Heart left ventricle (tissue), 16 donors: ENCODE results near the gene NPRL2. TPM values are rescaled to one million over a fixed set of nuclear protein-coding genes. Genes with fewer than 3 reads are reported as not detected.

Source experiments
- ATAC-seq, 4 donors: fragments of 200-7000 bp; cut with Tn5 transposase; one replicate each; pipeline ENCODE4 v1.9.1; 2020 to 2022; ENCODE audit warnings: moderate library complexity in 4 of 4, mild to moderate bottlenecking in 3 of 4, moderate number of reproducible peaks in 1 of 4
- DNase-seq, 5 donors: peaks; one replicate each; pipeline ENCODE4 v3.0.0-alpha.2; 2020
- H3K27ac ChIP-seq, 12 donors: fragments of 200-600 bp; sonication (generic) in 4 of 12; one replicate each; pipeline versions ENCODE4 v1.5.0 to v1.8.0; 2016 to 2022; ENCODE audit warnings: mild to moderate bottlenecking in 2 of 12
- H3K27me3 ChIP-seq, 9 donors: fragments of 200-600 bp; sonication (generic) in 2 of 9; one replicate each; pipeline versions ENCODE4 v1.5.1 to v1.8.0; 2016 to 2022; ENCODE audit warnings: mild to moderate bottlenecking in 3 of 9
- H3K36me3 ChIP-seq, 9 donors: fragments of 200-600 bp; sonication (generic) in 2 of 9; one replicate each; pipeline versions ENCODE4 v1.5.0 to v1.8.0; 2018 to 2022; ENCODE audit warnings: mild to moderate bottlenecking in 2 of 9
- H3K4me1 ChIP-seq, 12 donors: fragments of 200-600 bp; sonication (generic) in 4 of 12; one replicate each; pipeline versions ENCODE4 v1.5.0 to v1.8.0; 2016 to 2022; ENCODE audit warnings: mild to moderate bottlenecking in 3 of 12
- H3K4me3 ChIP-seq, 12 donors: fragments of 200-600 bp; sonication (generic) in 4 of 12; one replicate each; pipeline versions ENCODE4 v1.5.0 to v1.8.0; 2017 to 2022; ENCODE audit warnings: mild to moderate bottlenecking in 9 of 12, moderate library complexity in 4 of 12
- H3K9me3 ChIP-seq, 12 donors: fragments of 200-600 bp; sonication (generic) in 4 of 12; one replicate each; pipeline versions ENCODE4 v1.5.0 to v1.8.0; 2016 to 2022; ENCODE audit warnings: mild to moderate bottlenecking in 1 of 12
- POLR2A ChIP-seq, 2 donors: fragments of 450-650 bp; IDR thresholded peaks; one replicate each; pipeline ENCODE4 v1.6.1; 2017; ENCODE audit warnings: antibody characterized with exemption in 2 of 2, mild to moderate bottlenecking in 2 of 2, moderate library complexity in 2 of 2
- WGBS, 4 donors: extraction: QIAGEN DNeasy Blood & Tissue Kit in 2 of 4; methylation state at CpG; one replicate each; pipeline versions ENCODE4 v1.1.5 to v1.1.7; 2013 to 2018; 5-methylcytosine and 5-hydroxymethylcytosine counted together
- intact Hi-C, 10 donors: fragments of 100-400 bp; cut with DNase I; formaldehyde crosslinking; loops; one replicate each; pipeline versions ENCODE4 v1.11.1 to v1.14.2; 2022
- polyA plus RNA-seq, 2 donors: library from polyadenylated mRNA; stranded (reverse); fragments of 200-250 nt; gene quantifications; one replicate each; pipeline ENCODE4 v1.2.3, GENCODE V29; 2013
- total RNA-seq, 9 donors: library from RNA; depleted of rRNA in 2 of 9; stranded (reverse); fragments of >200 nt in 2 of 9; fragmentation: NEBNext Ultra II Directional in 3 of 9; extraction: Animal tissue kit (Norgen Biotek cat#: 25700) in 3 of 9; gene quantifications; one replicate each; pipeline versions ENCODE4 v1.1.0 to v1.2.4, GENCODE V29; 2016 to 2023
- TF ChIP-seq, protein P1 (sequence below), 12 donors: fragments of 200-600 bp; sonication (generic) in 4 of 12; IDR thresholded peaks; one replicate each; pipeline versions ENCODE4 v1.5.0 to v1.8.0; 2018 to 2022; ENCODE audit warnings: antibody characterized with exemption in 12 of 12, mild to moderate bottlenecking in 5 of 12
- donor health status: ischemic (EF 13 %, LVEDD 7.1; RV severe dilation, severe dysfunction).
- donor health status: healthy with polysubstance abuse.
- donor health status: DM: no; HTN: yes; CAD: no.
- donor health status: DM: no; HTN: no; CAD: no.
- donor health status: ischemic (EF 25% LVEDD 6.9; RV normal size, moderate dysfunction).
- donor health status: ischemic (EF 25% LVEDD 5.7; RV mildly dilated, moderate dysfunction).
- donor health status: healthy.
- donor health status: DM: yes; HTN: yes; CAD: no.
- donor health status: ischemic (EF 35%, LVEDD 5.7; RV mildly dilated, moderate dysfunction).
- donor health status: nonischemic (EF 11% LVEDD 7.7; RV severe dilation, severe dysfunction).
- donor health status: DM: yes; HTN: yes; CAD: no.
- donor health status: PGD.
- donor health status: ischemic (EF 29% LVEDD 5.4; RV normal size, mild dysfunction).
- donor health status: nonischemic (EF 23%, LVEDD 6.1; RV moderate dilation, normal function).

Gene NPRL2
- total and polyA plus RNA-seq, 11 donors: 12.0 to 19.0 (median 15.3) TPM

DNA sequence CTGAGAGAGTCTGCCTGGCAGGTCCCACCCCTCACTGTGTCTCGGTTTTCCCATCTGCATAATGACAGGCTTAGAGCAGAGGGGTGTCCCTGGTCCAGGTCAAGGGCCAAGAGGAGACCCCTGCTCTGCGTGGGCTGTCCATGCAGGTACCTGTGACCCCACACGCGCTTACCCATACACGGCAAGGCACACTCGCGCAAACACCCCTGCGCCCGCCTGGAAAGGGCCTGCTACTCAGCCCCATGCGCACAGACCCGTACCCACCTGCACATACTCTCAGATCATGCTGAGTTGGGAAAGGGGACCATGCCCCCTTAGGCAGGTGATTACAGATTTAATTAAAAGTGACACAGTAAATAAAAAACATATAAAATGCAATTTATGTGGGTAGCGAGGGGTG is 32.1 kb upstream of the NPRL2 start:
- TF ChIP-seq POLR2A (IDR thresholded peaks at IDR 0.05): no peak
- TF ChIP-seq, protein P1, sequence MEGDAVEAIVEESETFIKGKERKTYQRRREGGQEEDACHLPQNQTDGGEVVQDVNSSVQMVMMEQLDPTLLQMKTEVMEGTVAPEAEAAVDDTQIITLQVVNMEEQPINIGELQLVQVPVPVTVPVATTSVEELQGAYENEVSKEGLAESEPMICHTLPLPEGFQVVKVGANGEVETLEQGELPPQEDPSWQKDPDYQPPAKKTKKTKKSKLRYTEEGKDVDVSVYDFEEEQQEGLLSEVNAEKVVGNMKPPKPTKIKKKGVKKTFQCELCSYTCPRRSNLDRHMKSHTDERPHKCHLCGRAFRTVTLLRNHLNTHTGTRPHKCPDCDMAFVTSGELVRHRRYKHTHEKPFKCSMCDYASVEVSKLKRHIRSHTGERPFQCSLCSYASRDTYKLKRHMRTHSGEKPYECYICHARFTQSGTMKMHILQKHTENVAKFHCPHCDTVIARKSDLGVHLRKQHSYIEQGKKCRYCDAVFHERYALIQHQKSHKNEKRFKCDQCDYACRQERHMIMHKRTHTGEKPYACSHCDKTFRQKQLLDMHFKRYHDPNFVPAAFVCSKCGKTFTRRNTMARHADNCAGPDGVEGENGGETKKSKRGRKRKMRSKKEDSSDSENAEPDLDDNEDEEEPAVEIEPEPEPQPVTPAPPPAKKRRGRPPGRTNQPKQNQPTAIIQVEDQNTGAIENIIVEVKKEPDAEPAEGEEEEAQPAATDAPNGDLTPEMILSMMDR (IDR thresholded peaks at IDR 0.05): no peak
- 91 to 97% (median 93%) methylated on average over 12 of the region's 12 CpGs for WGBS, 4 donors

DNA sequence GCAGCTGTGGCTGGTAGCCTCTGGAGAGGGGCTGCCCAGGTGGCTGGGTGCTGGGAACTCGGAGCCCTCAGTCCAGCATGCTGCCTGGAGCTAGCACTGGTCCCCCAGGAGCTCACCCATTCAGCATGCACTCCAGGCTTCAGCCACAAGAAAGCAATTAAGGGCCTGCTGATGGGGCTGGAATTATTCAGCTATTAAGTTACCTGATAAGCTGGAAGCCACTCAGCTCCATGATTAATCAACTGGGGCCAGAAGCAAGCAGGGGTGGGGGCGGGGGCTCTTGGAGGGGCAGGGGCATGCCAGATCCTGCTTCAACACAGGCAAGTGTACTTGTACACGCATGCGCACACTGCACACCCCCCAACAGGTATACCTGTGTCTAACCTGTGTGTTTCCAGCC is 30.8 kb upstream of the NPRL2 start:
- intact Hi-C loops: no loop called here
- no peak overlapping the region for H3K4me3 ChIP-seq
- H3K9me3 ChIP-seq: no peaks in the 10 kb centered on the region
- H3K27me3 ChIP-seq: no peaks in the 10 kb centered on the region
- ATAC-seq (no peak), DNase-seq (no peak)
- TF ChIP-seq, protein P1 (IDR thresholded peaks at IDR 0.05): no peak
- TF ChIP-seq POLR2A (IDR thresholded peaks at IDR 0.05): no peak
- no peaks in the 10 kb centered on the region for H3K36me3 ChIP-seq
- WGBS, 4 donors: 88 to 100% (median 90%) methylated on average over 1 to 4 of the region's 4 CpGs
- no peak overlapping the region for H3K27ac ChIP-seq
- H3K4me1 ChIP-seq: no peaks in the 10 kb centered on the region

More for the DNA sequence above, 32.1 kb upstream of the NPRL2 start:
- ATAC-seq (no peak), DNase-seq (no peak)
- Histone ChIP-seq H3K27me3 (no peaks in the 10 kb centered on the region), H3K36me3 (no peaks in the 10 kb centered on the region), H3K9me3 (no peaks in the 10 kb centered on the region), H3K4me1 (no peaks in the 10 kb centered on the region), H3K4me3 (no peak overlapping the region), H3K27ac (no peak overlapping the region)
- intact Hi-C loops: no loop called here

DNA sequence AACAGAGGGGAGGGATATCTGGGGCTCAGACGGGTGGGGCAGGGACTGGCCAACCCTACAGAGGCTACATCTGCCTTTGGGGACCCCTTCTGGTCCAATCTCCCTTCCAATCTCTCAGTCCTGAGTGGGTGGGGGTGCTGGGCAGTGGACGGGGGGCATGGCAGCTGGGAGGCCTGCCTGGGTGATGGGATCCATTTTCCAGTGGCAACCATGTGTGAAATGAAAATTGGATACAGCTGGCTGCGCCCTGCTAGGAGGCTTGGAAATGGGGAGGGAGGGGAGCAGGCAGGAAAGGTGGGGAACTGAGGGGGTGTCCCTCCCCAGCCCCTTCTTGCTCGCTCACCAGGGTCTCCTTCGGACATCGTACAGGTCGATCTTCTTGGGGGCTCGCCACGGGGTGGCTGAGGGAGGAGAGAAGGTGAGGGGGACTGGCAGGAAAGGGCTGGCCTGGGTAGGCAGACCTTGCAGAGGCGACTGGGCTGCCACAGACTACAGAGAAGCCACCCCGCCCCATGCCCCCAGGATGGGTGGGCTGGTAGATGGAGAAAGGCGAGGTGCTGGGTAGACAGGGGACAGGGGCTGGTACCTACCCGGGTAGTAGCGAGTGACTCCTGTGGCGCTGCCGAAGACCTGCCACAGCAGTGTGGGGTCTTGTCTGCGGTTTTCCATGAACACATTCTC is 30.0 kb upstream of the NPRL2 start:
- WGBS, 4 donors: 89 to 92% (median 91%) methylated on average over 17 of the region's 17 CpGs
- H3K36me3 ChIP-seq: no peaks in the 10 kb centered on the region
- no peak for ATAC-seq
- H3K4me1 ChIP-seq: no peaks in the 10 kb centered on the region
- H3K27me3 ChIP-seq: no peaks in the 10 kb centered on the region
- no peak for DNase-seq
- H3K9me3 ChIP-seq: no peaks in the 10 kb centered on the region
- intact Hi-C loops: no loop called here
- H3K27ac ChIP-seq: no peak overlapping the region
- TF ChIP-seq, protein P1 (IDR thresholded peaks at IDR 0.05): no peak
- TF ChIP-seq POLR2A (IDR thresholded peaks at IDR 0.05): no peak
- no peak overlapping the region for H3K4me3 ChIP-seq

DNA sequence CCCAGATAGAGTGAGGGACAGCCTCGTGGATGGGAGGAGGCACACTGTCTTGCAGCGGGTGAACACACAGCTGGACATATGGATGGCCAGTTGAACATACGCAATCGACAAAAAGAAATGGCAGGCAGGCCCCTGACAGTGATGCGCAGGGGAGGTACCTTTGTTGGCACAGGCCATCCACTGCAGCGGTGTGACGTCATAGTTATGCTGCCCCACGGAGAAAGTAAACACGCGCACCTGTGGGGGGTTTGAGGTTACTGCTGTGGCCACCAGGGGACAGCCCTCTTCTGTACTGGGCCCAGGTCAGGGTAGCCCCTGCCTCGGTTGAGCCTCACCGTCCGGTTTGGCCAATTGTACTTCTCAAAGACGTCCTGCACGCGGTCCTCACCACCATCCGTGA is 28.2 kb upstream of the NPRL2 start:
- H3K9me3 ChIP-seq: no peaks in the 10 kb centered on the region
- DNase-seq (no peak), ATAC-seq (no peak)
- 90 to 92% (median 91%) methylated on average over 11 to 17 of the region's 17 CpGs for WGBS, 4 donors
- no peaks in the 10 kb centered on the region for H3K27me3 ChIP-seq
- H3K27ac ChIP-seq: no peak overlapping the region
- TF ChIP-seq, protein P1 (IDR thresholded peaks at IDR 0.05): no peak
- no peak for TF ChIP-seq POLR2A (IDR thresholded peaks at IDR 0.05)
- H3K36me3 ChIP-seq: no peaks in the 10 kb centered on the region
- H3K4me3 ChIP-seq: no peak overlapping the region
- intact Hi-C loops: no loop called here
- no peaks in the 10 kb centered on the region for H3K4me1 ChIP-seq
